HCT116 (cell line): ENCODE data around the gene SULT6B1.

Experiments
- ATF3 ChIP-seq: IDR thresholded peaks from 2 replicates; pipeline ENCODE4 v1.6.1; 2012
- CEBPB ChIP-seq: IDR thresholded peaks from 2 replicates; pipeline ENCODE4 v1.6.1; 2012; ENCODE audit warnings: low read depth
- CTCF ChIP-seq, 3 experiments: fragments of 200-600 bp in 1 of 3; sonication (generic) in 1 of 3; IDR thresholded peaks in 2 of 3; conservative IDR thresholded peaks in 1 of 3; 2 replicates each; pipeline ENCODE4 v1.5.1; 2012 to 2017; ENCODE audit warnings: low read depth in 2 of 3, low read length in 2 of 3, antibody characterized with exemption in 1 of 3, borderline replicate concordance in 1 of 3, control low read depth in 1 of 3, mild to moderate bottlenecking in 1 of 3, mixed read lengths in 1 of 3, mixed run types in 1 of 3, moderate library complexity in 1 of 3; ENCODE audit not compliant: insufficient read depth in 1 of 3
- EZH2phosphoT487 ChIP-seq: fragments of 200-600 bp; IDR thresholded peaks from 2 replicates; pipeline ENCODE4 v1.6.1; 2018; ENCODE audit warnings: antibody characterized with exemption, borderline replicate concordance
- POLR2A ChIP-seq: IDR thresholded peaks from 2 replicates; pipeline ENCODE4 v1.7.0; 2011; ENCODE audit warnings: borderline replicate concordance; ENCODE audit not compliant: insufficient read depth, insufficient read length; ENCODE audit errors: extremely low read depth

- TF ChIP-seq EZH2phosphoT487 = no peak
- TF ChIP-seq ATF3 = no peak
- TF ChIP-seq CTCF (IDR thresholded peaks at IDR 0.05 in 2 of 3, conservative IDR thresholded peaks at IDR 0.05 in 1 of 3; ENCODE audit: borderline replicate concordance in 1 of 3, insufficient read depth in 1 of 3, low read depth in 2 of 3, low read length in 2 of 3) = no peak
- no peak for TF ChIP-seq POLR2A
- no peak for TF ChIP-seq CEBPB
These were observed 63.1 kb downstream of the SULT6B1 start for GRCh38 chr2:37125416-37125815.
